Activated CD4-positive, alpha-beta T cell treated with anti-CD3 and anti-CD28 coated beads, Interleukin-2, amount 10 ng/mL, durations not matched to agents 7 days and 5 days (primary cell): ENCODE data around the gene CCDC167. TPM values are rescaled to one million over a fixed set of nuclear protein-coding genes. Genes with fewer than 3 reads are reported as not detected.
A peak's percentile ranks its signal among the peaks of the same experiment; 100 is the strongest.
"Not testable (repeated sequence)": the region's sequence is repeated elsewhere in the genome, so short reads cannot be mapped to it uniquely, and the experiment has no call there.

Experiments used
- CTCF ChIA-PET: fragments of 350-600 bp; sonication (Branson Sonifier 250); formaldehyde crosslinking; loops from one replicate; lab custom pipeline; 2021; ENCODE audit warnings: antibody characterized with exemption; lab: Charles Lee
- POLR2A ChIA-PET: fragments of 350-600 bp; sonication (Branson Sonifier 250); formaldehyde crosslinking; loops from one replicate; lab custom pipeline; 2021; ENCODE audit warnings: antibody characterized with exemption; lab: Charles Lee
- DNase-seq: peaks from one replicate; pipeline ENCODE4 v3.0.0-alpha.2; 2020
- H3K27ac Mint-ChIP-seq: one replicate; pipeline ENCODE4 v1.8.0; 2021; ENCODE audit warnings: mild to moderate bottlenecking, moderate library complexity, mixed read lengths
- H3K27me3 Mint-ChIP-seq: one replicate; pipeline ENCODE4 v1.8.0; 2021; ENCODE audit warnings: mixed read lengths
- H3K36me3 Mint-ChIP-seq: one replicate; pipeline ENCODE4 v1.8.0; 2021; ENCODE audit warnings: low read depth, mixed read lengths
- H3K4me1 Mint-ChIP-seq: one replicate; pipeline ENCODE4 v1.8.0; 2021; ENCODE audit warnings: mixed read lengths
- H3K4me3 Mint-ChIP-seq: one replicate; pipeline ENCODE4 v1.8.0; 2021; ENCODE audit warnings: mild to moderate bottlenecking, moderate library complexity, mixed read lengths
- H3K9me3 Mint-ChIP-seq: one replicate; pipeline ENCODE4 v1.8.0; 2021; ENCODE audit warnings: mixed read lengths
- total RNA-seq, 2 experiments: library from RNA; stranded (reverse); gene quantifications; one replicate each; pipeline ENCODE4 v1.2.3, GENCODE V29; 2021

Gene CCDC167
- total RNA-seq, 2 experiments from 2014 or later, result 54.8 to 60.9 TPM

GRCh38 chr6:37443216-37443542 is 56.5 kb downstream of the CCDC167 start:
- POLR2A ChIA-PET, DNase-seq, H3K27me3 Mint-ChIP-seq, H3K9me3 Mint-ChIP-seq: not testable (repeated sequence)
- peaks cover 39% of the 10 kb centered on the region for H3K4me1 Mint-ChIP-seq
- peaks cover 55% of the 10 kb centered on the region for H3K36me3 Mint-ChIP-seq
- CTCF ChIA-PET, result interaction anchor here (0.7 to 1.3 kb wide), 5 partner anchors 11 to 446 kb away, joined by 3 read pairs; no protein-coding TSS in a partner anchor
- peak overlapping the region; percentile 93 for H3K27ac Mint-ChIP-seq
- H3K4me3 Mint-ChIP-seq, result peak overlapping the region; percentile 79

- Mint-ChIP-seq H3K9me3 (no peaks in the 10 kb centered on the region), H3K27me3 (no peaks in the 10 kb centered on the region), H3K4me3 (peak overlapping the region; percentile 79), H3K27ac (peak overlapping the region; percentile 93), H3K36me3 (peaks cover 58% of the 10 kb centered on the region), H3K4me1 (peaks cover 43% of the 10 kb centered on the region)
- CTCF ChIA-PET, result interaction anchor here (0.7 to 1.3 kb wide), 5 partner anchors 12 to 446 kb away, joined by 3 read pairs; no protein-coding TSS in a partner anchor
- DNase-seq, result no peak
- POLR2A ChIA-PET, result no interaction called here
These were observed 57.1 kb downstream of the CCDC167 start for GRCh38 chr6:37442416-37443215.

- H3K4me1 Mint-ChIP-seq, result peaks cover 50% of the 10 kb centered on the region
- H3K36me3 Mint-ChIP-seq, result peaks cover 57% of the 10 kb centered on the region
- no peaks in the 10 kb centered on the region for H3K9me3 Mint-ChIP-seq
- no peaks in the 10 kb centered on the region for H3K27me3 Mint-ChIP-seq
- no peak for DNase-seq
- H3K27ac Mint-ChIP-seq, result peak overlapping the region; percentile 87
- CTCF ChIA-PET, result no interaction called here
- H3K4me3 Mint-ChIP-seq, result no peak overlapping the region
- POLR2A ChIA-PET, result no interaction called here
These were observed 58.0 kb downstream of the CCDC167 start for GRCh38 chr6:37441651-37442050.

GRCh38 chr6:37438930-37439329 is 60.8 kb downstream of the CCDC167 start:
- no peak overlapping the region for H3K4me3 Mint-ChIP-seq
- no peaks in the 10 kb centered on the region for H3K27me3 Mint-ChIP-seq
- peaks cover 70% of the 10 kb centered on the region for H3K4me1 Mint-ChIP-seq
- DNase-seq, result no peak
- no peak overlapping the region for H3K27ac Mint-ChIP-seq
- POLR2A ChIA-PET, result interaction anchor here (0.6 kb wide), 1 partner anchor 119 kb away, joined by 3 read pairs; no protein-coding TSS in a partner anchor
- no peaks in the 10 kb centered on the region for H3K9me3 Mint-ChIP-seq
- peaks cover 42% of the 10 kb centered on the region for H3K36me3 Mint-ChIP-seq
- CTCF ChIA-PET, result interaction anchor here (1.1 kb wide), 1 partner anchor 29 kb away, joined by 4 read pairs; no protein-coding TSS in a partner anchor

GRCh38 chr6:37435816-37436215 is 63.9 kb downstream of the CCDC167 start:
- H3K27me3 Mint-ChIP-seq, result no peaks in the 10 kb centered on the region
- POLR2A ChIA-PET, result no interaction called here
- DNase-seq, result no peak
- CTCF ChIA-PET, result no interaction called here
- H3K27ac Mint-ChIP-seq, result no peak overlapping the region
- peaks cover 59% of the 10 kb centered on the region for H3K4me1 Mint-ChIP-seq
- H3K36me3 Mint-ChIP-seq, result peaks cover 30% of the 10 kb centered on the region
- peak overlapping the region; percentile 25 for H3K4me3 Mint-ChIP-seq
- no peaks in the 10 kb centered on the region for H3K9me3 Mint-ChIP-seq

GRCh38 chr6:37435373-37435772 is 64.3 kb downstream of the CCDC167 start:
- H3K4me1 Mint-ChIP-seq, result peaks cover 55% of the 10 kb centered on the region
- peaks cover 27% of the 10 kb centered on the region for H3K36me3 Mint-ChIP-seq

GRCh38 chr6:37433657-37434271 is 65.9 kb downstream of the CCDC167 start:
- CTCF ChIA-PET, result interaction anchor here (1.2 kb wide), 2 partner anchors 412 to 416 kb away, joined by 3 read pairs; no protein-coding TSS in a partner anchor
- Mint-ChIP-seq H3K4me3 (peak overlapping the region; percentile 85), H3K27me3 (peaks cover 3% of the 10 kb centered on the region), H3K4me1 (peaks cover 48% of the 10 kb centered on the region), H3K36me3 (peaks cover 21% of the 10 kb centered on the region), H3K27ac (peak overlapping the region; percentile 97), H3K9me3 (peaks cover 2% of the 10 kb centered on the region)
- POLR2A ChIA-PET, result interaction anchor here (0.6 to 0.7 kb wide), 4 partner anchors 18 to 1180 kb away, joined by 4 to 7 read pairs (median 5); no protein-coding TSS in a partner anchor
- DNase-seq, result peak; percentile 56

More at GRCh38 chr6:37435373-37435772, 64.3 kb downstream of the CCDC167 start:
- no peaks in the 10 kb centered on the region for H3K9me3 Mint-ChIP-seq
- H3K4me3 Mint-ChIP-seq, result peak overlapping the region; percentile 25
- H3K27ac Mint-ChIP-seq, result peak overlapping the region; percentile 97
- H3K27me3 Mint-ChIP-seq, result no peaks in the 10 kb centered on the region
- ChIA-PET CTCF (interaction anchor here (0.7 to 1.2 kb wide), 2 partner anchors 16 to 418 kb away, joined by 3 read pairs; no protein-coding TSS in a partner anchor), POLR2A (no interaction called here)
- DNase-seq, result no peak

Other genes with a start within 250 kb of the CCDC167 start
- gene TBC1D22B, start 242.1 kb downstream of the CCDC167 start, total RNA-seq, result 10 to 100 TPM; 15.3 to 16.6 TPM
- 1 to 10 TPM in 1 of 2 experiments, under 1 TPM in 1; 0.92 to 1.3 TPM for gene TMEM217, start 241.7 kb downstream of the CCDC167 start, total RNA-seq
- gene RNF8, start 145.9 kb downstream of the CCDC167 start, total RNA-seq, result 10 to 100 TPM; 23.1 to 25.2 TPM
- 10 to 100 TPM; 90.9 to 92.5 TPM for gene CMTR1, start 66.7 kb downstream of the CCDC167 start, total RNA-seq
- 1 to 10 TPM; 1.3 to 2.2 TPM for gene MDGA1, start 198.0 kb upstream of the CCDC167 start, total RNA-seq